HG03066 (cell line): ENCODE data around the gene CDC42EP1.
"Not testable (repeated sequence)": the region's sequence is repeated elsewhere in the genome, so short reads cannot be mapped to it uniquely, and the experiment has no call there.

Experiments used
- ATAC-seq: cut with Tn5 transposase; IDR thresholded peaks from one replicate; pipeline ENCODE4 v1.9.1; 2021; ENCODE audit warnings: low read depth; ENCODE audit not compliant: unreplicated experiment

CDC42EP1 gene

DNA sequence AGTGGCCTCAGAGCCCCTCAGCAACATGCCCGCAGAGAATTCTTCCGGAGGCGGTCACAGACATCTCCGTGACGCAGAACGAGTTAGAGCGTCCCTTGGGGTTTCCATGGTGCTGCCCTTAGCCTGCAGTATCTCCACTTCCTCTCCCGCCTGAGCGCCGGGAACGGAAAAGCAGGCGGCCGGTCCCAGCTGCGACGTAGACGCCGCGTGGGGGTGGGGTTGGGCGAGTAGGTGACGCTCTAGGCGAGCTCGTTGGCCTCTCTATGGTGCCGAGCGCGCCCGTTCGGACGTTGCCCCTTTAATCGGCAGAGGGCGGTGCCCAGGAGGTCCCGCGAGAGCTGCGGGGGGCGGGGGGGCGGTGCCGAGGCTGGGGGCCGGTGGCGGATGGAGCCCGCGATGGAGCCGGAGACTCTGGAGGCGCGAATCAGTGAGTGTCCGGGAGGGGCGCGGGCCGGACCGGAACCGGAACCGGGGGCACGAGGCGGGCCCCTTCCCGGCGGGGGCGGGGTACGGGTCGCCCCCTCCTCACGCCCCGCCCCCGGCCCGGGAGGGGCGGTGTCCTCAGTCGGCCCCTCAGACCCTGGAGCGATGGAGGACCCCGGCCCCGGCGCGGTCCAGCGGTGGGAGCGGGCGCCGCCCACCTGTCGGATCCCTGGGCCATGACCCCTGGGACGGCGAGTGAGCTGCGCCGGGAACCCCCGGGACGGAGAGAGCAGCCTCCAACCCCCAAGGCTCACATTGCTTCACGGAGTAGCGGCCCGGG is 48.4 kb downstream of the CDC42EP1 start, which contains the start of gene GGA1:
TSS of gene GGA1 (plus strand) at position 358 of the 763 bp plus-strand sequence. CDS start at position 385, 27 bp downstream.
- peak; percentile 78 for ATAC-seq

DNA sequence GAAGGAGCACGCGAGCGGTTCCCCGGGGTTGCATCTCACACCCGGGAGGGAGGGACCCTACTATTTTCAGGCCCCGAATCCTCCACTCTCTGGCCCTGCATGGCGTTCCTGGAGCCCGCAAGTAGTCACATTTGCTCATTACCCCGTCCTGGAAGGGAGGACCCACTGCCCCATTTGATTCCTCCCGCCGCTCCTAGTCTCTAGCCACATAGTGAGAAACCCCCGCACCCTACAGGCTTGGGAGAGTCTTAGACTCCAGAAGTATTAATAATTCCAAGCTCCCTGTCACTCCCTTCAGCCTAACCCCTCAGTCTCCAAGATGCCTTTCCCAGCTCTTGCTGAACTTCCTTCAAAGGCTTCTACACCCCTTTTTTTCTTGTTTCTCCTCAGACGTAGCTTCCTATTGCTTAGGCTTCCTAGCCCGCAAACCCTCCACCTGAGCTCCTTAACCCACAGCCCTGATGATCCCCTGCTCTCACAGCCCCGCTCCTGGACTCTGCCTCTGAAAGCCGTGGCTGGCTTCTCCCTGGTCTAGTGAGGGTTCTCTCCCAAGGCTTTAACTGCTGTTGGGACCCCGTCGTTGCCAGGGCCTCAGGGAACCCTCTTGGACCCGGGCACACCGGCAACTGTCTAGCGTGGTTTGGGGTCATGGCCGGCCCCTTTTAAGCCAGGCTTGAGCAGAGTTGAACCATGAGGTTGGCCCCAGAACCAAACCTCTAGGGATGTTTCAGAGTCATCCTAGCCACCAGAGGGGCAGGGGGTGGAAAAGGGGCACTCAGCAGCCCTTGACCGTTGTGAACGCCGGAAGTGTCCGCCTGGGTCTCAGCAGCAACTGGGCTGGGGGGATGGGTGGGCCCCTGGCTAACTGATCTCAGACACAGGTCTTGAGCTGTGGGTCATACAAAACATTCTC is 49.2 kb downstream of the CDC42EP1 start:
- ATAC-seq = no peak

DNA sequence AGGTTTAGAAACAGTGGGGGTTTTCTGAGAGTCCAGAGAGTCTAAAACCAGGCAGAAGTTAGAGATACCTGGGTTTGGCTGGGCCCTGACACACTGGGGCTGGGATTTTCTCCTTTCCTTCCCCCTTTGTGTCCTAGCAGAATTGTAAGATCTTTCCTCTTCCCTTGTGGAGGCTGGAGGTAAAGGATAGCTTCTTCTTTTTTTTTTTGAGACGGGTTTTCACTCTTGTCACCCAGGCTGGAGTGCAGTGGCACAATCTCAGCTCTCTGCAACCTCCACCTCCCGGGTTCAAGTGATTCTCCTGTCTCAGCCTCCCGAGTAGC is 49.8 kb downstream of the CDC42EP1 start:
- not testable (repeated sequence) for ATAC-seq

DNA sequence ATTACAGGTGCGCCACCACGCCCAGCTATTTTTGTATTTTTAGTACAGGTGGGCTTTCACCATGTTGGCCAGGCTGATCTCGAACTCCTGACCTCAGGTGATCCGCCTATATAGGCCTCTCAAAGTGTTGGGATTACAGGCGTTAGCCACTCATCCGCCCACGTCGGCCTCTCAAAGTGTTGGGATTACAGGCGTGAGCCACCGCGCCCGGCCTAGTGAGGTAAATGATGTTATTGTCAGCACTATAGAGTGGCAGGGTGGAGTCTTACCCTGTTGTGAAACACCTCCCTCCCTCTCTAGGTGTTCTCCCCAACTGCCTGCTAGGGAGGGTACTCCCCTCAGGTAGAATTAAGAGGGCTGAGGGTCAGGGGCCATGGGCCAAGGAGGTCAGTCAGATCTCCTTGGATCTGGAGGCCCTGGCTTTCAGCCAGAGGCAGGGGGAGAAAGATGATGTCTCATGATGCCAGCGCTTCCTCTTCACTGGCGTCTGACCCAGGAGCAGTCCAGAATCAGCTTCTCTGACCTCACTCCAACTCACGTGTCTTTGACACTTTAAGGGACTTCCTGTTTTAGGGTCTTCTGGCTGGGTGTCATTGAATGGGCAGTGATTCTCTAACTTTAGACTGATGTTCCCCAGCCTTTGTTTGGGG is 50.3 kb downstream of the CDC42EP1 start:
- no peak for ATAC-seq

DNA sequence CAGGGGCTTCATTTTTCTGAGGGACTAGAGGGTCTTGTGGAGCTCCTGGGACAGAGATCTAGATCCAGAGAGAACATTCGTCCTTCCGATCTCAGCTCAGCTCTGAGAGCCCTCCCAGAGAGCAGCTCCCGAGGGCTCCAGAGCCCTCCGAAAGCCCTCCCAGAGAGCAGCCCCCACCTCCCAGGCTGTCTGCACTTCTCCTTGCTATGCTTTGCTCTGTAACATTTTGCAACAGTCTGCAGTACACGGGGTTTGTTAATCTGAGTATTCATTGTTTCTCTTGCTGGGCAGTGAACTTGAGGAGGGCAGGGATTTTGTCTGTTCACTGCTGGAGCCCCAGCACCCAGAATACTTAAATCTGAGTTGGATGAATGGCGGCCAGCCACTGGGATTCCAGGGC is 50.9 kb downstream of the CDC42EP1 start:
- ATAC-seq = no peak

DNA sequence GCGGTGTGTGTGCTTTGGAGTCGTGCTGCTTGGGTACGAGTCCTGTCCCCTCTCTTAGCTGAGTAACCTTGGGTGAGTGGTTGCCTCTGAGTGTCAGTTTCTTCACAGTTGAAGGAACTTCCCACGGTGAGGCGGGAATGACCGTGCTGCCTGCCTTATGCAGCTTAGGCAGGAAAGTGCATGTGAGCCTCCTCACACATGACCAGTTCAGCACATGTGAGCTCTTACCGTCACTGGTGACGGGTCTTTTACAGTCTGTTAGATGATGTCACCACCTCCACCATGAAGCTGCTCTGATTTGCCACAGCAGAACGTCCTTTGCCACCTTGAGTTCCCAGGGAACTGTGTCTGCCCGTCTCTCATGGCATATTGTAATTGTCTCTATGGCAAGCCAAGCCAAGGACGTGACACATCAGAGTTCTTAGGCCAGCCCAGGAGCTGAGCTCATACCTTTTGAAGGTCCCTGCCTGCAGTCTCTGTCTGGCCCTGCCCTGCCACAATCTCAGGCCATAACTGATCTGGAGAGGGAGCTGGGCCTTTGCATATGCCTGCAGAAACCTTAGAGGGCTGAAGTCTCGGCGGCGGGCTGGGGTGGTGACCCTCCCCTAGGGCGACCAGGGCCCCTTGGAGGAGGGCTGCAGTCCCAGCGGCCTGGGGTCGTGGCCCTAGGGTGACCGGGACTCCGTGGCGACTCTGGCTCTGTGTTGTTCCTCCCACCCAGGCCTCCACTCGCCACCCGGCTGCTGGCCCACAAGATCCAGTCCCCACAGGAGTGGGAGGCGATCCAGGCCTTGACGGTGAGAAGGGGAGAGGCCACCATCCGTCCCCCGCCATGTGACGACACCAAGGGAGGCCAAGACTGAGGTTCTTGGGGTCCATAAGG is 56.2 kb downstream of the CDC42EP1 start:
- no peak for ATAC-seq

DNA sequence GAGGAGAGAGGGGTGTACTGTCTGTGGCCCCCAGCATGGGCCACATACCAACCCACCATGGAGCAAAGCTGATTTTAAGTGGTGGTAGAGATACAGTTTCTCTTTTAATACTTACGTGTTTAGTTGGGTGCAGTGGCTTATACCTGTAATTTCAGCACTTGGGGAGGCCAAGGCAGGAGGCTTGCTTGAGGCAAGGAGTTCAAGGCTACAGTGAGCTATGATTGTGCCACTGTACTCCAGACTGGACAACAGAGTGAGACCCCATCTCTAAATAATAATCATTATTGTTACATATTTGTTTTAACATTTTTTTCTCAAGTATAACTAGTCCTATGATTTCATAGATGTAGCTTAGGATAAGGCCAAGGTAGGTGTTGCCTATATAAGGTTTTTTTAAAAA is 57.2 kb downstream of the CDC42EP1 start:
- no peak for ATAC-seq

DNA sequence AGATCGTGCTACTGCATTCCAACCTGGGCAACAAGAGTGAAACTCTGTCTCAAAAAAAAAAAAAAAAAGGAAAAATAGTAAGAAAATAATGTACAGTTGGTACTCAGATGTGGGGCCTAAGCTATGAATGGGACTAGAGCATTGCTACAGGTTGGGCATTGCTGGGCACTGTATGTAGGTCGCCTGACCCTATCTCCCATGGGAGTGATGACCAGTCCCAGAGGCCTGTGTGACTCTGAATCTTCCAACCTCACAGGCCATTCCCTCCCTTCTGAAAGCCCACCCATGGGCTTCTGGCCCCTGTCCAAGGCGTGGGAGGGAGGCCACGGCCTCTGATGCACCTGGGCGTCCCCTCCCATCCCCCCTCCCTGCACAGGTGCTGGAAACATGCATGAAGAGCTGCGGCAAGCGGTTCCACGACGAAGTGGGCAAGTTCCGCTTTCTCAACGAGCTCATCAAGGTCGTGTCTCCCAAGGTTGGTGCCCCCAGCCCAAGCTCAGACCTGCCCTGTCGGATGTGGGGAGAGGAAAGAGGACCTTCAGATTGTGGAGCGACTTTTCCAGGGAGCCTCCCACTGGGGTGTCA is 57.9 kb downstream of the CDC42EP1 start:
- no peak for ATAC-seq

DNA sequence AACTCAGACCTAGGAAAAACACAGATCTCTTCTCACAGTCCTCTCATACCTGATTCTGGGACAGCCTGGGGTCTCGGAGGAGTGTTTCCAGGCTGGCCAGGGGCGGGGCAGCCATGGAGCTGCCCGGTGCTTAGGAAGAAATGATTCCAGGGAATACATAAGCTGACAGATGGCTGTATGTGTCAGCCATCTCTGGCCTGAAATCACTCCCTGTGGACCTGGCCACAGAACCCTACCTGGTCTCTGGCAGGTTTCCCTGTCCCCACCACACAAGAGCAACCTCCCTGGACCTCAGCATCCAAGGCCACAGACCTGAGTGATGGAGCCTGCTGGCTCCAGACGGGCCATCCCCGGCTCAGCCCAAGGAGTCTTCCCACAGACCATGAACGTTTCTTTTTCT is 58.4 kb downstream of the CDC42EP1 start:
- no peak for ATAC-seq
